COLO668 (cell line): Measurements from ENCODE around the gene EEF1E1.
"Not testable (repeated sequence)": the region's sequence is repeated elsewhere in the genome, so short reads cannot be mapped to it uniquely, and the experiment has no call there.

Experiments used
- DNase-seq: peaks from one replicate; lab custom pipeline; 2025; ENCODE audit not compliant: unreplicated experiment; lab: John Stamatoyannopoulos, UW

The EEF1E1 gene

DNA sequence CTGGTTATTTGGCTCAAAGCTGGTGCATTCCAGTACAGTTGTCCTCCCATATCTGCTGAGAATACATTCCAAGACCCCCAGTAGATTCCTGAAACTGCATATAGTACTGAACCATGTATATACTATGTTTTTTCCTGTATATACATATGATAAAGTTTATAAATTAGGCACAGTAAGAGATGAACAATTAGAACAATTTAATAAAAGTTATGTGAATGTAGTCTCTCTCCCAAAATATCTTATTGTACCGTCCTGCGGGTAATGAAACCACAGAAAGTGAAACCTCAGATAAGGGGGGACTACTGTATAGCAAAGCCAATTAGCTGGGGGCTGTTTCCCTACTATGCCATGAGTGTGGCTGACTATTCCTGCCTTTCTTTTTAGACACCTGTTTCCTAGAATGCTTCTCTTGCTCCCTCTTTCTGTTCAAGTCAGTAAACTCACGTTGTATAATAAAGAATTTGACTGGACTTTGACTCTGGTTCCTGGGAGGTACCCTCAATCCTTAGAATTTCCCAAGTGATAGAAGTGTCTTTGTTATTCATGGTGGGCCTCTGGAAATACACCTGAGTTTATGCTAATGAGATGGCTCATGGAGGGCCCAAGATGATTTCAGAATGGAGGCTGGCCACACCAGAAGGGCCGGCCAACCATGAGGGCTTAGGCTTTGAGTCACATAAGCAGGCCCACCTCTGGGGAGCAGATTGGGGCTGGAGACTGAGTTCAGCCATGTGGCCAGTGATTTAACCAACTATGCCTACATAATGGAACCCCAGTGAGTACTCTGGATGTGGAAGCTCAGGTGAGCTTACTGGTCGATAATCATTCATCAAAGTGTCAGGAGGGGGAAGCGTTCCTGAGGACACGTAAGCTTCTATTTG, 37.5 kb downstream of the EEF1E1 start:
- no peak for DNase-seq

DNA sequence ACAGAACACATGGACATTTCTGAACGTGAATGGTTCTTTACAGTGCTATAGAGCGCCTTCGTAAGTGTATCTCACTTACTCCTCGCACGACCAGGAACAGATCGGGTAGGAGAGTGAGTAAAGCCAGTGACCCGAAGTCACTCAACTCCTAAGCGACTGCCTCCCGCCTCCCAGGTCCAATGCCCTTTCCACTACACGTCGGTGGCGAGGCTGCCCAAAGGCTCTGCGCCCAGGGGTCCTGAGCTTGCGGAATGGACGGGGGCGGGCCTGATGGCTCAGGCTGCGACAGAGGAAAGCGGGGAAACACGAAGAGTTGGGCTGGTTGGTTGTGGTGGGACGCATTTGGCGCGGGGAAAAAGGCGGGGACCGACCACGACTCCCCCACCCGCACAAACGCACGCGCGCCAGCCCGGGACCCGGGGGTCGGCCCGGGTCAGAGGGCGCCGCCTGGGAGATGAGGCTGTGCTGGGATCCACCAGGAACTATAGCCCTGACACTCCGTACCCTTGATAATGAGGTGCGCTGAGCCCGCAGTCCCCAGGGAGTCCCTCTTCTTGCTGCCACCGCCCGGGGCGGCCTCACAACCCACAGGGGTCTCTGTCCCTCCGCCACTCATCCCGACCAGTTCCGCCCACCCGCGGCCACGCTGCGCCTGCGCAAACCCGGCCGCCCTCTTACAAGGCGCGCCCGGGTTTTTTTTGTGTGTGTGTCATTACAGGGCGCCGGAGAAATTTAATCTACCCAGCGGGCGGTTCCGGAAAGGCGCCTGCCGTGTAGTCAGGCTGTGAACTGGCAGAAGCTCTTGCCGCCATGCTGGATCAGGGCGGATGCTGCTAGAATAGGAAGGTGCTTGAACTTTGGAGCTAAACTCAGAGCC, 38.3 kb downstream of the EEF1E1 start, which contains the start of gene BLOC1S5:
TSS of gene BLOC1S5 (minus strand) at position 629 of the 877 bp plus-strand sequence. CDS start at position 616, 13 bp downstream.
- peak; percentile 92 for DNase-seq

DNA sequence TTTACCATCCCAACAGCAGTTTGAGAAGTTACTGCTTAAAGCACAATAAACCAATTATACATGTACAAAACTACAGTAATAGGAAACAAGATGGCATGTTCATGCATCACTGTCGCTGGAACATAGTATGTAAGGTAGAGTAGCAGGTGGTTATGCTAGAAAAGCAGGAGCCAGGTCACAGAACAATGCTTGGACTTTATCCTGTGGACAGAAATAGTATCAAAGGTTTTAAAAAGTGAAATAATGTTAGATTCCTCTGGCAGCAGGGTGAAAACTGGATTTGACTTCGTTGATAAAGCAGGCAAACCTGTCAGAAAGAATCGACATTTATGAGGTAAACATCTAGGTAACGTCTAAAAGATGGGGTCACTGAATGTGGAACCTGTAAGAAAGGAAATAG, 40.6 kb downstream of the EEF1E1 start:
- no peak for DNase-seq

DNA sequence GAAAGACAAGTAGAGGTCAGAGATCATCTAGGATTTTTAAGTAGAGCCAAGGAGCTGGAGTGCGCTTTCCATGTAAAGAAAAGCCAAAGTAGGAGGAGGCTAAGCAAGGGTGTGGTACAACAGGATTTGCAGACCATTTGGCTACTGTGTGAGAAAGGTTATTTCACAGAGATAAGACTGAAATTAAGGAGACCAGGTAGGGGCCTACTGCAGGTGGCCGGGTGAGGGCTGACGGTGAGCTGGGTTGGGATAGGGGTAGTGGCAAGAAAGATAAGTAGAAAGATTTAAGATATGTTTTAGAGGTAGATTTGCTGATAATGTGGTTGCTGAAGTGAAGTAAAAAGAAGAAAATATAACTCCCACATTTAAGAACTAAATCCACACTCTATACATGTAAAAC, 42.0 kb downstream of the EEF1E1 start:
- no peak for DNase-seq

DNA sequence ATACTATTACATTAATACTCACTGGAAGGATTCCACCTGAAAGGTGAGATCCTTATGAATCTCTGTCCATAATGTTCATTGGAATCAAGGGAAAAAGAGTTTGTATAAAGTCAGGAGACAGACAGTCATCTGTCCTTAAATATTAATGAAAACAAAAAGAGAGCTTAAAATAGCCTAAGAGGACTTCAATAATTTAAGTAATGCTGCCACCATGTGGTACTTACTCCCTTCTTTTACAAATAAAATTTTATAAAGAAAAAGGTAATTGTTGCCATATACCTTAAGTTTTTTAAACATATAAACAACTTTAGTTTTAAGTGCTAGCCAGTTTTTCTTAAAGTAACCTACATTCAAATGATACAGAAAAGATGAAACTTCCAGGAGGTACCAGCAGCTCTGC, 43.2 kb downstream of the EEF1E1 start:
- DNase-seq, result no peak

DNA sequence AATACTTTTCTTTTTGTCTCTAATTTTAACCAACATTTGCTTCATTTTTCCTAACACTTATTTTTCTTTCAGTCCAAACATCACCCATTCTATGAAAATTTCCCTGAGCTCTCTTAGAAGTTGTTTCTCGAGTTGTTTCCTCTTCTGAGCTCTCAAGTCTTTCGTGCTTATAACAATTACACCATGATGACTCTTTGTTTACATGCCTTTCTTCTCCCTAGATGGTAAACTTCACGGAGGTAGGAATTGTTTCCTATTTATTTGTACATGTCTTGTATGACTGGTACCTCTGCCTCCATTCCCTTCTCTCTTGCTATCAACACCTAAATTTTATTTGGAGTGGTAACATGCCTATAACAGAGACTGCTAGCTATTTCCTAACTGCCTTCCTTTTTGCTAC, 44.6 kb downstream of the EEF1E1 start:
- no peak for DNase-seq

DNA sequence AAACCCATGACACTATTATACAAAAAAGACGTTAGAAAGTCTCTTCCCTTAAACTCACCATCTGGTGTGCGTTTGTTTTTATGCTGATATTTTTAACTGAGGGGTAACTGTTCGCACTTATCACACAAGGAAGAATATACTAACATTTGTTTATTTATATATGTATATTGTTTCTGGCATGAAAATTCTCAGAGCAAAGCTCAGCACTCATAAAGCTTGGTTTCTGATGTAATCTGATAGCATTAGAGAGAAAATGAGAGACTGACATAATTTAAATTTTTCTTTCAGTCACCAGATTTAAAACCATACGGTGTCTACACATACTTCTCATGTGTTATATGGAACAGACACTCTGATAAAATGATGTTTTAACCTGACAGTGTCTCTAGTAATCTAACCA, 45.1 kb downstream of the EEF1E1 start:
- no peak for DNase-seq

DNA sequence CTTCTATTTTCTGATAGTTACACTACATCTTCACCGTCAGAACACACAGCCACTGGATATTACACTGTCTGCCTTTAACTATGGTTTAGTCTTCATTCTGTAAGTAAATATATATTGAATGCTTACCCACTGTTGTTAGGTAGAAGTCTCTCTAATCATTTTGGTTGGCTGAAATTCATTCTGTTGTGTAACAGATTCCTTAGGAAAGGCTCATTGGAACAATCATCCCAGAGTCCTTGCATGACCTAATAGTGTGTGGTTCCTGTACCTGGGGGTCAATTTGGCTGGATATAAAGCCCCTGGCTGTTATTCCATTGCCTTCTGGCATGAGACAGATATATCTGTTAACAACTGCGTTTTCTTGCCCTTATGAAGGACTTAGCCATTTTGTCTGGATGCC, 48.1 kb downstream of the EEF1E1 start:
- DNase-seq, result no peak

DNA sequence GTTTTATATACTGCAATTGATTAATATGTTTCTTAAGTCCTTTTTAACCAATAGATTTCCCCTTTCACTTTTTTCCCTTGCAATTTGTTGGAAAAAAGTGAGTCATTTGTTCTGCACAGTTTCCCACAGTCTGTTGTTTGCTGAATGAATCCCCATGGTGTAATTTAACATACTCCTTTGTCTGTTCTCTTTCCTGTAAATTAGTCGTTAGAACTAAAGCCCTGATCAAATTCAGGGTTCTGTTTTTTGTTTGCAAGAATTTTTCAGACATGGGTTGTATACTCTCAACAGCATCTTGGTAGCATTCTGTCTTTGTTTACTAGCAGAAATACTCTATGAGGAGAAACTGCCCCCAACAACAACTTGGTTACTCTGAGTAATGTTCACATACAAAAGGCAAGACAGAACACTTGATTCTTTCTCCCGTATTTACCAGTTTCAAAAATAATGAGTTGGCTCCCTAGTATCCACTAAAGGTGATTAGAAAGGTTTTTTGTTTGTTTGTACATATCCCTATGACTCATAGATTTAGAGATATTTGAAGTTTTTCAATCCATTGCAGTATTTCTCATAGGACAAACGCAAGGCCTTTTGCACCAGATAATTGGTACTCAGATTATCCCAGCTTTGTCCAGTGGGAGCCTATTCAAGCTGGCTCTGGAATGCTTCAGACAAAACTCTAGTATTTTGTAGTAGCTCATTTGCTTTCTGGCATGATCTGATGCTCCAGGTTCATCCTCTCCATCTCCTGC, 54.6 kb downstream of the EEF1E1 start:
- no peak for DNase-seq

DNA sequence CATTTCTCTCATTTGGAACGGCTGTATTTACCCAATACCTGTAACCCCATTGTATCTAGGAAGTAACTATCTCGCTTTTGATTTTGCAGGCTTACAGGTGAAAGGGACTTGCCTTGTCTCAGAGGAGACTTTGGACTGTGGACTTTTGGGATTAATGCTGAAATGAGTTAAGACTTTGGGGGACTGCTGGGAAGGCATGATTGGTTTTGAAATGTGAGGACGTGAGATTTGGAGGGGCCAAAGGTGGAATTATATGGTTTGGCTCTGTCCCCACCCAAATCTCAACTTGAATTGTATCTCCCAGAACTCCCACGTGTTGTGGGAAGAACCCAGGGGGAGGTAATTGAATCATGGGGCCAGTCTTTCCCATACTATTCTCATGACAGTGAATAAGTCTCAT, 56.6 kb downstream of the EEF1E1 start:
- DNase-seq, result not testable (repeated sequence)

DNA sequence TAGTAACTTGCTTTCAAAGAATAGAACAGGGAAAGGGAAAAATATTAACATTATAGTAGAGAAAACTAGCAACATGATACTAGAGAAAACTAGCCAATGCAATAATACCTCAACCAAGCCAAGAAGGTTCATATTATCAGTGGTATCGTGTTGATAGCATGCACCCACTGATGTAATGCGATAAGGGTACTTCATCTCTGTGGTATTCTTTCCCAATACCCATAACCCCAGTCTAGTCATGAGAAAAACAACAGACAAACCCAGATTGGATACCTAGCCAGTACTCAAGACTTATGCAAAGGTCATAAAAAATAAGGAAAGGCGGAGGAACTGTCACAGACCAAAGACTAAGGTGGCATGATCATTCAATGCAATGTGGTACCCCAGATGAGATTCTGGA, 59.1 kb downstream of the EEF1E1 start:
- no peak for DNase-seq

DNA sequence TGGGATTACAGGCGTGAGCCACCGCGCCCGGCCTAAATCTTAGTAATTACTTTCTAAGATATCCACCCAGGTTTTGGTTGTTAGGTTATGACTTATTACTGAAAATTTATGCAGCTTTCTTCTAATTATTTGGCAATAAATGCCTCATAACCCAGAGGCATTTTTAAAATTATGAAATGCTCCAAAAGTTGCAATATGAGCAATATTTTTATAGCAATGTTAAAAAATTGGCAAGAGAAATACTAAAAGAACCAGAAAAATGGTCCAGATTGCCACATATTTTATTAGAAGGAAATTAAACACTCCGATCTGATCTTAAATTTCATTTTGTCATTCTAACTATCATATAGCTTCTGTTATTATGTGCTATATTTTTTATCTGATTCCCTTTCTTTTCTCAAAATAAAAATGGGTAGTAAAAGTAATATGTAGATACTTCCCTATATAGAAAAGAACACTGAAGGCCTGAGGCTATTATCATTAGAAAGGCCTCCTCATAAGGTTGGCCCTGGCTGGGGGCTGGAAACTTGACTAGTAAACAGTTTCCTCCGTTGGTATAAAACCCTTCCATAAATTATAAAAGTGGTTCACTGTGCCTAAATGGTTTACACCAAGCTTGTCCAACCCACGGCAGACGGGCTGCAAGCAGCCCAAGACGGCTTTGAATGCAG, 60.3 kb downstream of the EEF1E1 start:
- no peak for DNase-seq

DNA sequence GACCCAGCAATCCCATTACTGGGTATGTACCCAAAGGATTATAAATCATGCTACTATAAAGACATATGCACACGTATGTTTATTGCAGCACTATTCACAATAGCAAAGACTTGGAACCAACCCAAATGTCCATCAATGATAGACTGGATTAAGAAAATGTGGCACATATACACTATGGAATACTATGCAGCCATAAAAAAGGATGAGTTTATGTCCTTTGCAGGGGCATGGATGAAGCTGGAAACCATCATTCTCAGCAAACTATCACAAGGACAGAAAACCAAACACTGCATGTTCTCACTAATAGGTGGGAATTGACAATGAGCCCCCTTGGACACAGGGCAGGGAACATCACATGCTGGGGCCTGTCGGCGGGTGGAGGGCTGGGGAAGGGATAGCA, 68.2 kb downstream of the EEF1E1 start:
- not testable (repeated sequence) for DNase-seq

DNA sequence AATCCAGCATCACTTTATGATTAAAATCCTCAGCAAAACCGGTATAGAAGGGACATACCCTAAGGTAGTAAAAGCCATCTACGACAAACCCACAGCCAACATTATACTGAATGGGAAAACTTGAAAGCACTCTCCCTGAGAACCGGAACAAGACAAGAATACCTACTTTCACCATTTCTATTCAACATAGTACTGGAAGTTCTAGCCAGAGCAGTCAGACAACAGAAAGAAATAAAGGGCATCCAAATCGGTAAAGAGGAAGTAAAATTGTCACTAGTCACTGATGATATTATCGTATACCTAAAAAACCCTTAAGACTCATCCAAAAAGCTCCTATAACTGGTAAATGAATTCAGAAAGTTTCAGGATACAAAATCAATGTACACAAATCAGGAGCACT, 71.4 kb downstream of the EEF1E1 start:
- DNase-seq, result no peak
